PC-3 (cell line): ENCODE measurements around the gene CLIP1. TPM values are rescaled to one million over a fixed set of nuclear protein-coding genes. Genes with fewer than 3 reads are reported as not detected.

Source experiments
- ATAC-seq: fragments of 200-7000 bp; cut with Tn5 transposase; 2 replicates; pipeline ENCODE4 v1.9.1; 2020; ENCODE audit warnings: mild to moderate bottlenecking, moderate library complexity
- BruUV-seq: library from RNA; stranded (reverse); fragments of 400-500 nt; replicated peaks from 2 replicates; lab custom pipeline; 2021; lab: Mats Ljungman, UMichigan
- CTCF ChIA-PET: fragments of 300-600 bp; sonication (Branson Sonifier 250); formaldehyde crosslinking; loops from one replicate; lab custom pipeline; 2022; ENCODE audit warnings: antibody characterized with exemption; lab: Charles Lee
- POLR2A ChIA-PET: fragments of 300-600 bp; sonication (Branson Sonifier 250); formaldehyde crosslinking; loops from one replicate; lab custom pipeline; 2022; ENCODE audit warnings: antibody characterized with exemption; ENCODE audit not compliant: unreplicated experiment; lab: Charles Lee
- DNase-seq: peaks from one replicate; pipeline ENCODE4 v3.0.0-alpha.2; 2015
- H2AFZ ChIP-seq: fragments of 300-600 bp; sonication (generic); 2 replicates; pipeline ENCODE4 v1.6.0; 2016; ENCODE audit warnings: antibody characterized with exemption, low read length
- H3F3A ChIP-seq: fragments of 300-600 bp; sonication (generic); one replicate; pipeline ENCODE4 v1.6.0; 2017; ENCODE audit warnings: antibody characterized with exemption, low read length, control low read depth, mild to moderate bottlenecking; ENCODE audit not compliant: unreplicated experiment
- H3K27ac ChIP-seq: fragments of 300-600 bp; sonication (generic); 2 replicates; pipeline ENCODE4 v1.5.1; 2016; ENCODE audit warnings: mild to moderate bottlenecking, low read length
- H3K27me3 ChIP-seq: fragments of 300-600 bp; sonication (generic); 2 replicates; pipeline ENCODE4 v1.6.1; 2016; ENCODE audit warnings: low read length, mixed read lengths
- H3K36me3 ChIP-seq: fragments of 300-600 bp; sonication (generic); 2 replicates; pipeline ENCODE4 v1.6.1; 2016; ENCODE audit warnings: low read depth, mixed run types, low read length, mixed read lengths
- H3K4me1 ChIP-seq: fragments of 300-600 bp; sonication (generic); 2 replicates; pipeline ENCODE4 v1.5.1; 2016; ENCODE audit warnings: low read length; ENCODE audit not compliant: insufficient read depth
- H3K4me2 ChIP-seq: fragments of 300-600 bp; sonication (generic); 2 replicates; pipeline ENCODE4 v1.6.0; 2016; ENCODE audit warnings: low read length
- H3K4me3 ChIP-seq: fragments of 300-600 bp; sonication (generic); 2 replicates; pipeline ENCODE4 v1.5.1; 2016; ENCODE audit warnings: mild to moderate bottlenecking, low read length, mixed read lengths
- H3K79me2 ChIP-seq: fragments of 300-600 bp; sonication (generic); 2 replicates; pipeline ENCODE4 v1.6.1; 2017; ENCODE audit warnings: low read length, mixed read lengths
- H3K9ac ChIP-seq: fragments of 300-600 bp; sonication (generic); 2 replicates; pipeline ENCODE4 v1.6.0; 2016; ENCODE audit warnings: mild to moderate bottlenecking, low read length
- H3K9me2 ChIP-seq: fragments of 300-600 bp; sonication (generic); replicated peaks from 2 replicates; pipeline ENCODE4 v1.6.1; 2016; ENCODE audit warnings: mixed run types, low read length, mixed read lengths
- H3K9me3 ChIP-seq: fragments of 300-600 bp; sonication (generic); 2 replicates; pipeline ENCODE4 v1.6.1; 2016; ENCODE audit warnings: low read length, mixed read lengths
- H4K20me1 ChIP-seq: fragments of 300-600 bp; sonication (generic); 2 replicates; pipeline ENCODE4 v1.6.1; 2016; ENCODE audit warnings: low read length, mixed read lengths
- EZH2 ChIP-seq: fragments of 300-600 bp; sonication (generic); IDR thresholded peaks from one replicate; pipeline ENCODE4 v1.6.1; 2017; ENCODE audit warnings: antibody characterized with exemption, mild to moderate bottlenecking, low read length; ENCODE audit not compliant: unreplicated experiment
- EZH2phosphoT487 ChIP-seq: fragments of 300-600 bp; sonication (generic); IDR thresholded peaks from 2 replicates; pipeline ENCODE4 v1.6.1; 2018; ENCODE audit warnings: mild to moderate bottlenecking, antibody characterized with exemption, low read length, borderline replicate concordance
- intact Hi-C: fragments of 100-400 bp; cut with micrococcal nuclease; formaldehyde crosslinking; loops from 2 replicates; pipeline ENCODE4 v1.9.0; 2023
- total RNA-seq: library from RNA; depleted of rRNA; stranded (reverse); fragments of >200 nt; gene quantifications from 2 replicates; pipeline ENCODE4 v1.2.3, GENCODE V29; 2014
- TF ChIP-seq, protein P1 (sequence below): fragments of 300-600 bp; sonication (generic); conservative IDR thresholded peaks from 2 replicates; pipeline ENCODE4 v1.5.1; 2017; ENCODE audit warnings: antibody characterized with exemption, low read depth, mild to moderate bottlenecking, low read length

Gene CLIP1
- total RNA-seq, 1 experiment from 2014 or later: 46.4 TPM

DNA sequence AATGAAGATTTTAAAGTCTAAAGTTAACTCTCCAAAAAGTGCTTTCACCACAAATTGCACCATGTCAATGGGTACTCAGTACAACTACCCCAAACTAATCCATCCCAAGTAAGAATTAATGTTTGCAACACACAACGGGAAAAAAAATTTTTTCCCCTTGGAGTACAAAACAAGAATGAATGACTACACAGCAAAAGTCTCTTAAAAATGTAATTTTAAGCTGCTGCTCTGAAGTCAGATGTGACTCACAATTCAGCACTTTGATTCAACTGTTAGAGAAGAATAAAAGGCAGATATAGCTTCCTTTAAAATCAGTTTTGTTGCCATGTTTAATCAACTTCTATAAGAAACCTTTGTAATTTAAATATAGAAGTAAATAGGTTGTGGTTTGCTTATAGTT is 113.7 kb downstream of the CLIP1 start:
- no peaks in the 10 kb centered on the region for H3K9me2 ChIP-seq
- H3K36me3 ChIP-seq: peaks cover 48% of the 10 kb centered on the region
- no peak overlapping the region for H3K9ac ChIP-seq
- no peak overlapping the region for H3K4me3 ChIP-seq
- intact Hi-C loops: loop anchor here (10.0 kb wide), 1 partner anchor 46 kb away; no protein-coding TSS in a partner anchor
- CTCF ChIA-PET: no interaction called here
- TF ChIP-seq EZH2: no peak
- TF ChIP-seq, protein P1, sequence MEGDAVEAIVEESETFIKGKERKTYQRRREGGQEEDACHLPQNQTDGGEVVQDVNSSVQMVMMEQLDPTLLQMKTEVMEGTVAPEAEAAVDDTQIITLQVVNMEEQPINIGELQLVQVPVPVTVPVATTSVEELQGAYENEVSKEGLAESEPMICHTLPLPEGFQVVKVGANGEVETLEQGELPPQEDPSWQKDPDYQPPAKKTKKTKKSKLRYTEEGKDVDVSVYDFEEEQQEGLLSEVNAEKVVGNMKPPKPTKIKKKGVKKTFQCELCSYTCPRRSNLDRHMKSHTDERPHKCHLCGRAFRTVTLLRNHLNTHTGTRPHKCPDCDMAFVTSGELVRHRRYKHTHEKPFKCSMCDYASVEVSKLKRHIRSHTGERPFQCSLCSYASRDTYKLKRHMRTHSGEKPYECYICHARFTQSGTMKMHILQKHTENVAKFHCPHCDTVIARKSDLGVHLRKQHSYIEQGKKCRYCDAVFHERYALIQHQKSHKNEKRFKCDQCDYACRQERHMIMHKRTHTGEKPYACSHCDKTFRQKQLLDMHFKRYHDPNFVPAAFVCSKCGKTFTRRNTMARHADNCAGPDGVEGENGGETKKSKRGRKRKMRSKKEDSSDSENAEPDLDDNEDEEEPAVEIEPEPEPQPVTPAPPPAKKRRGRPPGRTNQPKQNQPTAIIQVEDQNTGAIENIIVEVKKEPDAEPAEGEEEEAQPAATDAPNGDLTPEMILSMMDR: no peak
- no peak for TF ChIP-seq EZH2phosphoT487
- no peaks in the 10 kb centered on the region for H3K79me2 ChIP-seq
- H3F3A ChIP-seq: no peaks in the 10 kb centered on the region
- no peak overlapping the region for H3K4me2 ChIP-seq
- DNase-seq (no peak), ATAC-seq (no peak)
- no TSS peak for BruUV-seq
- H4K20me1 ChIP-seq: no peaks in the 10 kb centered on the region
- H2AFZ ChIP-seq: no peak overlapping the region
- peaks cover 20% of the 10 kb centered on the region for H3K4me1 ChIP-seq
- H3K27ac ChIP-seq: no peak overlapping the region
- POLR2A ChIA-PET: no interaction called here
- no peaks in the 10 kb centered on the region for H3K9me3 ChIP-seq
- H3K27me3 ChIP-seq: no peaks in the 10 kb centered on the region

GRCh38 chr12:122306407-122306806 is 116.1 kb downstream of the CLIP1 start:
- no peak overlapping the region for H2AFZ ChIP-seq
- no peaks in the 10 kb centered on the region for H3K79me2 ChIP-seq
- ATAC-seq: no peak
- H3K9me2 ChIP-seq: no peaks in the 10 kb centered on the region
- no peak overlapping the region for H3K4me3 ChIP-seq
- POLR2A ChIA-PET: interaction anchor here (0.6 kb wide), 2 partner anchors 89 to 165 kb away, joined by 4 to 9 read pairs; no protein-coding TSS in a partner anchor
- intact Hi-C loops: loop anchor here (10.0 kb wide), 1 partner anchor 48 kb away; no protein-coding TSS in a partner anchor
- no peaks in the 10 kb centered on the region for H4K20me1 ChIP-seq
- peaks cover 20% of the 10 kb centered on the region for H3K4me1 ChIP-seq
- peaks cover 48% of the 10 kb centered on the region for H3K36me3 ChIP-seq
- no peak overlapping the region for H3K4me2 ChIP-seq
- H3K27me3 ChIP-seq: no peaks in the 10 kb centered on the region
- no TSS peak for BruUV-seq
- H3K9me3 ChIP-seq: no peaks in the 10 kb centered on the region
- no peak overlapping the region for H3K27ac ChIP-seq
- TF ChIP-seq EZH2: no peak
- TF ChIP-seq, protein P1: 0 out of 2 replicates have a peak, but pooled peaks have one; percentile 30
- H3F3A ChIP-seq: no peaks in the 10 kb centered on the region
- no peak for DNase-seq
- CTCF ChIA-PET: no interaction called here
- no peak overlapping the region for H3K9ac ChIP-seq

DNA sequence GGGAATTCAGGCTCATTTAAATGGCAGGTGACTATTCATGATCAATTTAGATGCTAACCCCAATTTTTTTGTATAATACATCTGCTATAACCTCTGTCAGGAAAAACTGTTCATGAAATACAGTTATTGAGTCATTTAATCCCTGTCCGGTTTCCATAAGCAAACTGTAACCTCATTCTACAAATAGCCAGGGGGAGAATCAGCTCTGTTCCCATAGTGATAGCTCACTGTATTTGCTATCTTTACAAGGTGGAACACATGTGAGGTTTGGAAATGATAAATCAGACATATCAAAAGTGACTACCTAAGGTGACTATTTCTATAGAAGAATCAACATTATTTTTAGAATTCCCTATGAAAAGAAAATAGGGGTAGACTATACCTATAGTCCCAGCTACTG is 117.5 kb downstream of the CLIP1 start:
- Histone ChIP-seq H3K9me3 (no peaks in the 10 kb centered on the region), H3K4me1 (peaks cover 20% of the 10 kb centered on the region), H3K27me3 (no peaks in the 10 kb centered on the region), H3K4me2 (peak overlapping the region; percentile 26; the same call in 1 of the 2 replicates), H3K4me3 (no peak overlapping the region), H2AFZ (no peak overlapping the region), H4K20me1 (no peaks in the 10 kb centered on the region), H3K9ac (no peak overlapping the region), H3F3A (no peaks in the 10 kb centered on the region), H3K79me2 (no peaks in the 10 kb centered on the region), H3K9me2 (no peaks in the 10 kb centered on the region), H3K36me3 (peaks cover 45% of the 10 kb centered on the region), H3K27ac (peak overlapping the region; percentile 61)
- intact Hi-C loops: loop anchor here (10.0 kb wide), 1 partner anchor 50 kb away; no protein-coding TSS in a partner anchor
- TF ChIP-seq EZH2phosphoT487 (no peak), EZH2 (no peak)
- TF ChIP-seq, protein P1: no peak
- peak; percentile 97 for ATAC-seq
- no TSS peak for BruUV-seq
- POLR2A ChIA-PET: interaction anchor here (0.7 kb wide), 1 partner anchor 79 kb away, joined by 4 read pairs; no protein-coding TSS in a partner anchor
- peak; percentile 91 for DNase-seq
- CTCF ChIA-PET: interaction anchor here (0.6 kb wide), 1 partner anchor 1278 kb away, joined by 3 read pairs; no protein-coding TSS in a partner anchor
